Fibroblast of peridontal ligament (primary cell): ENCODE results near the gene C1QC.

Experiments used
- DNase-seq: peaks from one replicate; pipeline ENCODE4 v3.0.0-alpha.2; 2010; ENCODE audit errors: extremely low read depth

C1QC gene

DNA sequence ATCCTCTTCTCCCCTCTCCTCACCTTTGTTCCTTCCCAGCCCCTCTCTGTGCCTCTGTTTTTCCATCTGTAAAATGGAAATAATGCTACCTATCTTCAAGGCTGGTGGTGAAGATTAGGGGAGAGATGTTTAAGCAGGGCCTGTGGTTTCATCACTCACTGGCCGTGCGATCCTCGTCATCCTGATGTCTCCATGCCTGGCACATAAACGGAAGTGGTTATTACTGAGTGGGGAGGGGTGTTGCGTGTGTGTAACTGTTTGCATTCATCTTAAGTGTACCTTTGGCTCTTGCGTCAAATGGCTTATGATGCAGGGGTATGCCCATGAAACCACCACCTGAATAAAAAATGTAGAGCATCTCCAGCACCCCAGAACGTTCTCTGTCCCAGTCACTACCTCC is 24.2 kb upstream of the C1QC start:
- DNase-seq, result no peak

DNA sequence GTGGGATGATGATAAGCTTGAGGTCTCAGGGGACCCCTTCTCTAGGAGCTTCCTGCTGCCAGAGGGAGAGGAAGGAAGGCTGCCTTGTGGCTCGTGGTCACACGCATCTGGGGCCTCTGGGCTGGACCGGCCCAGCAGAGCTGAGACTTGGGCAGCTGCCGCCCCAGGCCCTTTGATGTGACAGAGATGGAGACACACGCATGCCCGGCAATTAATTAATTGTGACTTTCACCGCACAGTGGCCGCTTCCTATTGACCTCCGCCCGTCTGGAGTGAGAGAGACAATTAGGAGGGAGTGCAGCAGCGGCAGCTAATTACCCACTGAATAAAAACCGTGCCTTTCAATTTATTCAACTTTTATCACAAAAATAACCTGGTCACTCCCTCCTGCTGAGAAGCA is 23.6 kb upstream of the C1QC start:
- DNase-seq, result no peak

DNA sequence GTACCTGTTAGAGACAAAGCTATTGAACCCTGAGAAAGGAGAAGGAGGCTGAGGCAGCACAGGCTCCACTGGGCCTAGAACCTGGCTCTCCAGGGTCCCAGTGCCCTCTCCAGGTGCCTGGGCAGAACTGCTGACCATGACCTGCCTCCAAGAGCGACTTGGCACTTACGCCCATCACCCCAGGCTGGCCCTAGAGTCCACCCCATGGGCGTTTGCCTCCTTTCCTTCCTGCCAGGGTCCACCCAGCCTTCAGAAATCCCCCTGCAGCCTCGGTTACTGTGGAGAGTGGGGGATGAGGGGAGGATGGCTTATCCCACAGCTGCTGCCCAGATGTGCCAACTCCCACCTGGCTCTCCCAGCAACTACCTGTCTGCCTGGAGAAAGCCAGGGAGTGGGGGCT is 21.7 kb upstream of the C1QC start:
- DNase-seq, result no peak

DNA sequence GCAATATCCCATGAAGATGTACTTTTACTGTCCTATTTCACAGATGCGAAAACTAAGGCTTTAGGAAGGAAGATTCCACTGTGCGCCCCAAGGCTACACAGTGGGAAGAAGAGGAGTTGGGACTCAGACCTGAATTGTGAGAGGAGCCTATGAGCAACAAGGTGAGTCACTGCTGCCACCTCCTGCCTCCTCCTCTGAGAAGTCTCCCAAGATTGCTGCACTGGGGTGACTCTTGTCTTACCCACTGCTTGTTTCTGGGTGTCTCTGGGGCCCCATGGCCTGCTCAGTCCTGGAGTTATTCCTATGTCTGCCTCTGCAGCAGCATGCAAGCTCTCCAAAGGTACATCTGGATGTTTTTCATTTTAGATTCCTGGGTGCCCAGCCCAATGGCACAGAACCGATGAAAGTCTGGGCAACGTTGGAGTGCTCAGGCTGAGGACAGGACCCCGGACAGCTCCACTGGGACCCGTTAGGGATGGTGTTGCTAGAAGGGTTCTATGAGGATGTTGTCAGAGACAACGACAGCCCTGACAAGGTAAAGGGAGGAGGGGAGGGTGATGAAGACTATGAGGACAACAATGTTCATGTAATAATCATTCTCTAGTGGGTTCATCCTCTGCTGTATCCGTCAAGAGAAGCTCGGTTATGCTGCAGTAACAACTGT is 18.0 kb upstream of the C1QC start:
- DNase-seq, result no peak

DNA sequence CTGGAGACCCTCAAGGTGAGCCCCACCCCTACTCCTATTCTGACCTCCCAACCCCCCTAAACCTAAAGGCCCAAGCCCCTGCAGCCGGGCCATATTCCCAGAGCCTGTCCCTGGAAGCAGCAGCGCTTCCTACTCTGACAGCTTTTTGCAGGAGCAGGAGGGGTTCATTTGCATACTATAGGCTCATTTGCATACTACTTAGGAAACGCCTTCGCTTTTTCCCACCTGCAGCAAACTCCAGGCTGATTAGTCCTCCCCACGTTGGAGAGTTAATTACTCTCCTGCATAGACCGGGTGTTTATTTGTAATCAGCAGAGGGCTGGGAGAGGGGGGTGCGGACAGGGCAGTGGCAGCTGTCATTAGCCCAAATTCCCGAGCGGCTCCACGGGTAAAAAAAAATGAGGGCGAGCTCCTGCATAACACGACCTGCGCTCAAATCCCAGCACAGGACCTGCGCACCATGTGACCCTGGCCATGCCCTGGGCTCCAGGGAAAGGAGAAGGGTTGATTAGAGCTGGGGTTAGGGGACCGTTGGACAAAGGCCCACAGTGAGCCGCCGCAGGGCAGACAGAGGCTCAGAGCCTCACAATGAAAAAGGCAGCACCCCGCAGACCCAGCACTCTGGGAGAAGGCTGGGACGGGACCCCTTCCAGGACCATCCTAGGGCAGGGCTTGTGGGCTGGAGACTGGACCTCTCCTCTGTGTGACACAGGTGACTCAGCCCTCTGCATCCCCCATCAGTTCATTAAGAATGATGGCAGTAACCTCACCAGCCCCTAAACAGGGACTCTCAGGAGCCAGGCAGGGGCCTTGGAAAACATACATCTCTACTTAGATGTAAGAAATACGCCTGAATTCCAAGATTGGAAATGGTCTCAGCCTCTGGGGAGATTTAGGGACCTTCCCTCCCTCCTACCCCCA is 16.9 kb upstream of the C1QC start:
- DNase-seq, result no peak

DNA sequence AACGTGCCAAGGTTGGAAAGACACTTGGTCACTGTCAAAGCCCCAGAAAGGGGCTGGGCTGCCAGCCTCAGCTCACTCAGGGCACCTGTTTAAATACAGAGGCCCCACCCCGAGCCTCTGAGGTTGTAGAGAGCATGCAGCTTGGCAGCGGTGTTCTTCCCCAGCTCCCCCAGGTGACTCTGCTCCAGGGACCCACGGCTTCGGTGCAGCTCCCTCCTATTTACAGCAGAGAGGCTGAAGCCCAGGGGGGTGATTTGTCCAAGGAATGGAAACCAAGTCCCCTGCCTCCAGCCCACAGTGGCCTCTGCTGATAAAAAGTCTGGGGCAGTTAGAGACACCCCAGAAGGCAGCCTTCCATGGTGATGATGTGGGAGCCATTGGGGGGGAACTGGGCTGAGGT is 16.1 kb upstream of the C1QC start:
- no peak for DNase-seq

DNA sequence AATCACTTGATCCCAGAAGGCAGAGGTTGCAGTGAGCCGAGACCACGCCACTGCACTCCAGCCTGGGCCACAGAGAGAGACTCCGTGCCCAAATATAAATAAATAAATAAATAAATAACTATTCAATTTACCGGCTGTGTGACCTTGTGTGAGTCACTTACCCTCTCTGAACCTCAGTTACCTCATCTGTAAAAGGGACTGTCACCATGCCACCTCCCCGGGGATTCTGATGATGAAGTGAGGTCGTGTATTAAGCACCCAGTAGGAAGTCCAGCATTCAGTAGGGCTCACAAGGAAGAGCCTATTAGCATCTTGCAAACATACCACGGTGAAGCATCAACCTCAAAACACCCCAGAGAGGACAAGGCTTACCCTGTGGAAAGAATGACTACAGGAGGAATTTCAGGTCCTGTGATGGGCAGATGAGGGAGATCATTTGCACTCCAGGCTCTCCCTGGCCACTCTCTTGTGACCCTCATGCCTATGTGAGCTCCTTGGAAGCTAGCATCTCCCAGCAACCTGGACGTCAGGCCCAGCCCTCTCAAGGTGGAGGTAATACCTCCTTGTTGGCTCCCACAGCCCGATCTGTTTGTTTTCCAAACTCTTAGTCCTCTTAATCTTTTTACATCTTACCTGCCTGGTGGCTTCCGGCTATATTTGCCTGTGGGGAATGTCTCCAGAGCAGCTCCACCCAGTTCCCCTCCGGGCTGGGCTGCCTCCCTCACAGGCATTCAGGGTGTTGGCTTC is 14.6 kb upstream of the C1QC start:
- no peak for DNase-seq

DNA sequence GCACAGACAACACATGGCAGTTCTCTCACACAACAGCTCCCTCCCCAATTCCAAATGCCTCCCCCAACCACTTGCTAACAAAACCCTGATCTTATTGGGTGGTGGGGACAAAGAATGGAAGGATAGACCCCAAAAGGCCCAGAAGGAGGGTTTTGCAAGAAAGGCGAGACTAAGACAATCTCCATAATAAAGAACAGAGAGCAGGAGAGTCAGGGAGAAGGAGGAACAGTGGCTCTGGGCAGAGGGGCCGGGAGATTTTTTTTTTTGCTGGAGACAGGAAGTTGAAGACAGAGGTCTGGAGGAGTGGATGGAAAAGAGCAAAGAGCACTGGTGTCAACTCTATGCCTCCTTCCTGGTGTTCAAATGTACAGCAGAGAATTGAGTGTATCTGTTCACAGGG is 13.5 kb upstream of the C1QC start:
- no peak for DNase-seq

DNA sequence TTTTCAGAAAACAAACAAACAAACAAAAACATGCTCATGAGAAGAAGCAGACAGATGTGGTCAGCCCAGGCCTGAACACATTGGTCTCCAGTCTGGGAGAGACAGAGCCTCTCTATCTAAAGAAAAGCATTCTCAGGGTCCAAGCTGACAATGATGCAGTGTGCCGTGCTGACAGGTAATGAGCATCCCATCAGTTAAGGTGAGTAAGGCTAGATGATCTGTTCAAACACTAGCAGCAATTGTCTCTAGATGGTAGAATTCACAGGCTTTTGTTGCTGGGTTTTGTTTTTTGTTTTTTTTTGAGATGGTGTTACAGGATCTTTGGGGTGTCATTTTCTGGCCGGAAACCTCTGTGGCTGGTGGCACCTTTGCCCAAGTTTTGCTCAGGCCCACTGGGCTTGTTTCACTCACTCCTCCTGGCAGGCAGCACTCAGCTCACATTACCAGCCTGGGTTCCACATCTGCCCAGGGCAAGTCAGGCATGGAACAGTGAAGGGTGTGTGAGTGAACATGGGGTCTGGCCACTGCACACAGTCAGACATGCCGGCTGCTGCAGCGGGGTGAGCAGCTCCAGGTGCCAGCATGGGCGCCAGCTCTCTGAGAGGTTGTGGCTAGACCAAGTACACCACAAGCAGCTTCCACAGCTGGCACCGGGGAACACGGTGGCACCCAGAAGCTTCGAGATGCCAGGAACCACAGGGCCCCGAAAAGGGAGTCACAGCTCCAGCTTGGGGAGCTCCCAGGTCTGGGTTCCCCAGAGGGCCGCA is 9.6 kb upstream of the C1QC start:
- DNase-seq, result no peak

DNA sequence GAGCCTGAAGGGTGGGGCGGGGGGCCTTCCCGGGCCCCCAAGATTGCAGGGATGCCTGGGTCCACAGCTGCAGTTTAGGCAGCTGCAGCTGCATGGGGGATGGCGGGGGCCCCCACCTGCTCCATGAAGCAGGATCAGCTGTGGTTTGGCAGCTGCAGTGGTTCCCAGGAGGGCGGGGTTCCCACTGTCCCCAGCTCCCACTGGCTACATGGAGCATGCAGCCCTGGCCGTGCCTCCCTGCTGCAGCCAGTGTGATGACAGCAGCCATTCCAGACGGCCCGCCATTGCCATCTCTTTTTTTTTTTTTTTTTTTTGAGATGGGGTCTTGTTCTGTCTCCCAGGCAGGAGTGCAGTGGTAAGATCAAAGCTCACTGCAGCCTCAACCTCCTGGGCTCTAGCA is 8.0 kb upstream of the C1QC start:
- no peak for DNase-seq

DNA sequence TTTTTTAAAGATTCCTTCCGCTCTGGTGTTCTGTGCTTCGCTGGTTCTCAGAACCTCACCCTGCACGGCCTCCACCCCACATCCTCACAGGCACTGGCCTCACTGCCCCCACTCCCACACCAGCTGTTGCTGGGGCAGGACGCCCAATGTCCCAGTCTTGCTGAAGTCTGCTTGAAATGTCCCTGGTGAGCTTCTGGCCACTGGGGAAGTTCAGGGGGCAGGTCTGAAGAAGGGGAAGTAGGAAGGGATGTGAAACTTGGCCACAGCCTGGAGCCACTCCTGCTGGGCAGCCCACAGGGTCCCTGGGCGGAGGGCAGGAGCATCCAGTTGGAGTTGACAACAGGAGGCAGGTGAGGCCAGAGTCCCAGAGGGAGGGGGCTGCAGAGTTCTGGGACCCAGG is 7.1 kb upstream of the C1QC start, which contains the start of gene C1QA:
TSS of gene C1QA (plus strand) at position 276 of the 400 bp plus-strand sequence. CDS start 989 bp downstream, outside the sequence.
- DNase-seq, result no peak

DNA sequence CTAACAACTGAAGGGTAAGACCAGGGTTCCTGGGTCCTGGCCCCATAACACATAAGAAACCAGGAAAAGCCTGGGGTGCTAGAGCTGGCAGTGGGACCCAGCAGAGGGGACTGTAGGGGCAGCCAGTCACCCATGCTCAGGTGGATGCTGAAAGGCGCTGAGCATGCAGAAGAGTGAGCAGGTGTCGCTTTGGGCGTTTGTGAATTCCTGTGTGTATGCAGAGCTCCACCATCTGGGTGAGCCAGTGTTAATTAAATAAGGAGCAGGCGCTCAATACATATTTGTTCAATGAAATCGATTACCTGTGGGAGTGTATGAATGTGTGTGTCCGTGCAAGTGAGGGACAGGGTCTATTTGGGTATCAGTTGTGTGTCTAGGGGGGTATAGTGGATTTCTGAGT is 6.5 kb upstream of the C1QC start:
- no peak for DNase-seq

DNA sequence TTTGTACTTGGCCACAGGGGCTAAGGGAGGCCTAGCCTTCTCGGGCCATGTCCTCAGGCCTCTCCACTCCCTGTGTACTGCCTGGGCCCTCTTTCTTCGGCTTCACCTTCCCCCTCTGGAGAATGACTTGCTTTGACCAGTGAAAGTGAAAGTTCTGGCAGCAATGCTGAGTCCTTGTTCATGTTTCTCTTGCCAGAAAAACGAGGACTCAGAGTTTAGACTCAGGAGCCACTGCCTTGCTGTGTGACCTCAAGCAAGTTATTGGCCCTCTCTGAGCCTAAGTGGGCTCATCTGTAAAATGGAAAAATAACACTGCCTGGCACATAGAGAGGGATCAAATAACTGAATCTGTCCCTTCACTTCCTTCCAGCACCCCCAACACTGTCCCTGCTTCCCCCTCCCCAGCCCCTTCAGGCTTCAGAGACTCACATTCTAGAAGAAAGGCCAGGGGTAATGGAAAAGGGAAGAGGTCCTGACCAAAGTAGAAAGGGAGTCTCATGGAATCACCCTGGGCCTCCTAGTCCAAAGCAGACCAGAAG is 5.5 kb upstream of the C1QC start:
- DNase-seq, result no peak

DNA sequence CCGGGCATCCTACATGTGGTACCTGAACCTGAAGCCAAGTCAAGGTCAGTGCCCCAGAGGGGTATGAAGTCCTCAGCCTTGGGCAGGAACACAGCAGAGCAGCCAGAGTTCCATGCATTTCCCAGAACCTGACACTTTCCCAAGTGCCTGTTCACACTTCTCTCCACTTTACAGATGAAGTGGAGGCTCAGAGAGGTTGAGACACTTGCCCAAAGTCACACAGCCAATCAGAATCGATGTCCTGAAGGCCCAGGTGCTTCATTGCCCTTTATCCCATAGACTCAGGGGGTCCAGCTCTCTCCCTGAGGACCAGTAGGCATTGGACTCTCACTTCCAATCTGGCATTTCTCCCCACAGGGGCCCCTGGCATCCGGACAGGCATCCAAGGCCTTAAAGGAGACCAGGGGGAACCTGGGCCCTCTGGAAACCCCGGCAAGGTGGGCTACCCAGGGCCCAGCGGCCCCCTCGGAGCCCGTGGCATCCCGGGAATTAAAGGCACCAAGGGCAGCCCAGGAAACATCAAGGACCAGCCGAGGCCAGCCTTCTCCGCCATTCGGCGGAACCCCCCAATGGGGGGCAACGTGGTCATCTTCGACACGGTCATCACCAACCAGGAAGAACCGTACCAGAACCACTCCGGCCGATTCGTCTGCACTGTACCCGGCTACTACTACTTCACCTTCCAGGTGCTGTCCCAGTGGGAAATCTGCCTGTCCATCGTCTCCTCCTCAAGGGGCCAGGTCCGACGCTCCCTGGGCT is 4.8 kb upstream of the C1QC start:
- no peak for DNase-seq

DNA sequence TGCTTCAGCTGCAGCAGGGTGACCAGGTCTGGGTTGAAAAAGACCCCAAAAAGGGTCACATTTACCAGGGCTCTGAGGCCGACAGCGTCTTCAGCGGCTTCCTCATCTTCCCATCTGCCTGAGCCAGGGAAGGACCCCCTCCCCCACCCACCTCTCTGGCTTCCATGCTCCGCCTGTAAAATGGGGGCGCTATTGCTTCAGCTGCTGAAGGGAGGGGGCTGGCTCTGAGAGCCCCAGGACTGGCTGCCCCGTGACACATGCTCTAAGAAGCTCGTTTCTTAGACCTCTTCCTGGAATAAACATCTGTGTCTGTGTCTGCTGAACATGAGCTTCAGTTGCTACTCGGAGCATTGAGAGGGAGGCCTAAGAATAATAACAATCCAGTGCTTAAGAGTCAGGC is 4.1 kb upstream of the C1QC start:
- DNase-seq, result peak; percentile 35

DNA sequence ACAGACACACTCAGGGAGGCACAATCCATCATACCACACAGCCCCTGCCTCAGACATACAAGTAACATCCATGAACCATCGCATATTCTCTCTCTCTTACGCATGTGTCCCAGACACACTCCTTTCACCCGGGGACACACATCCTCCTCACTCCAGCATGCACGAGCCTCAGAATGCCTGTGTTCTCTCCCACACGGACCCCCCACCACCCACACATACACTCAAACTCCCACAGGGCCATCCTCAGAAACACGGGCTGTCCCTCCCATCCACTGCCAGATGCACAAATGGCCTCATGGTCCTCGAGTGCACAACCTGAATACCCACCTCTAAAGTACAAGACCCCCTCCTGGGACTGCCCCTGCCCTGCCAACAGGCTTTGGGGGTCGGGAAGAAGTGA is 2.2 kb upstream of the C1QC start:
- DNase-seq, result no peak

DNA sequence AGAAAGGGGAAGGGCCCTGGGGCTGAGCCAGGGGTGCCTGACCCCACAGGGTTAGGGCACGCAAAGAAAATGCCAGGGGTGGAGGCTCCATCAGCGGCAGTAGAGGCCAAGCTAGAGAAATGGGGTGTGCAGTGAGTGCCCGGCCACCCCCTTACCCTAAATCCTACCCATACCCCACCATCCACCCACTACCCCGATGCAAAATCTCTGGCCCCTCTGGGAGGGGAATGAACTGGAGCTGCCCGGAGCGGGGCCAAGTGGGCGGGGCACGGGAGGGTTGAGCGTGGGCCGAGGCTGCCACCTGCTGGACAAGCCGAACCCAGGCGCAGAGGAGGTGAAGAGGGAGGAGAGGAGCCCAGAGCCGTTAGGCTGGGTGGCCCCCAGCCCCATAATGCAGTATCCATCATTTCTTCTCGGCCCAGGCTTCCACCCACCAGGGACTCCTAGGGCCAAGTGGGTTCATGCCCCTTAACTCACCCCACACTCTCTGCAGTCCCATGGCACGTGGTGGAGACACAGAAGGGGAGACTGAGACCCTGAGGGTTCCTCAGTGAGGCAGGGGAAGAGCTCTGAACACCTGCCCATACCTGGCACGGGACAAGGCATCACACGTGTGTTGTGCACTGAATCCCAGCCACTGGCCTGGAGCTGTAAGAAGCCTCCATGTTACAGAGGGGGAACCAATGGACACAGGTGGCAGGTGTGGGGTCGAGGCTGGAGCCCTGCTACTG is 1.4 kb upstream of the C1QC start:
- peak; percentile 34 for DNase-seq

DNA sequence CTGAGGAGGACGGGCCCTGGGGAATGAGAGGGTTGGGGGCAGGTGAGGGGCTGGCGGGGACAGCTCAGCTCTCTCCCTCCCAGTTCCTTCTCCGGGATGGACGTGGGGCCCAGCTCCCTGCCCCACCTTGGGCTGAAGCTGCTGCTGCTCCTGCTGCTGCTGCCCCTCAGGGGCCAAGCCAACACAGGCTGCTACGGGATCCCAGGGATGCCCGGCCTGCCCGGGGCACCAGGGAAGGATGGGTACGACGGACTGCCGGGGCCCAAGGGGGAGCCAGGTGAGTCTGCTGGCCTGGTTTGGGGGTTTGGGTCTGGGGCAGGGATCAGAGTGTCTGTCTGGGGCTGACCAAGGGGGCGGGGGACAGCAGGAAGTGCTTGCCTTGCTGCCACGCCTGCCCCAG is 495 bp downstream of the C1QC start:
- DNase-seq, result no peak

DNA sequence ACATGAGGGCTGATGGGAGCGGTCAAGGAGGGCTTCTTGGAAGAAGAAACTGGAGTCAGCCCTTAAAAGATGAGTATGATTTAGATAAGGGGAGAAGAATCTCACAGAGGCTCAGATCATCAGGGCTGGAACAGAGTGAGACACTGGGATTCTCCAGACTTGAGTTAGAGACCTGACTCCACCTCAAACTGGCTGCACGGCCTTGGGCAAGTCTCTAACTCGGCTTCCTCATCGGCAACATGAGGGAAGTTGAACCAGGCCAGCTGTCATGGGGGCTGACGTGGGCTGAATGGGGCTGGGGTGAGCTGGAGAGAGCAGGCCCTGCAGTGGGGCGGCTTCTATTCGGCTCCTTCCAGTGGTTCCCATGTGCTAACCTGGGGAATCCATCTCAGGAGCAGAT is 2.5 kb downstream of the C1QC start:
- DNase-seq, result no peak

DNA sequence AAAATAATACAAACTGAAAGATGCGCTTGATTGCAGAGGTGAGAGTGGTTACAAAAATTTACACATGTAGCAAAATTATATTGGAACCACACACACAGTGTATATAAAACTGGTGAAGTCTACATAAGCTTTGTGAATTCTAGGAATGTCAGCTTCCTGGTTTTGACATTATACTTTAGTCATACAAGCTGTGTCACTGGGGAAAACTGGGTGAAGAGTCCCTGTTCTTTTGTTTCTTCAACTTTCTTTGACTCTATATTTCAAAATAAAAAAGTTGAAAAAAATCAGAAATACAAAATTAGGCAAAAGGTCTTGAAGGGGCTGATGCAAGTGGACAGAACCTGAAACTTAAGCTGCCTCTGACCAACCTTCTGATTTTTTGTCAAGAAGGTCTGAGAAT is 3.0 kb downstream of the C1QC start:
- peak; percentile 10 for DNase-seq
